Ishikawa (cell line): Measurements from ENCODE around the gene WBP11.

Source experiments
- CEBPB ChIP-seq: IDR thresholded peaks from 2 replicates; pipeline ENCODE4 v1.6.1; 2012
- CREB1 ChIP-seq: IDR thresholded peaks from 2 replicates; pipeline ENCODE4 v1.6.1; 2012; ENCODE audit warnings: low read depth
- EGR1 ChIP-seq: IDR thresholded peaks from 2 replicates; pipeline ENCODE4 v1.6.1; 2012
- EP300 ChIP-seq: IDR thresholded peaks from 2 replicates; pipeline ENCODE4 v1.6.1; 2012; ENCODE audit warnings: borderline replicate concordance
- FOXM1 ChIP-seq: IDR thresholded peaks from 2 replicates; pipeline ENCODE4 v1.6.1; 2012; ENCODE audit warnings: low read depth, borderline replicate concordance
- NFIC ChIP-seq: IDR thresholded peaks from 2 replicates; pipeline ENCODE4 v1.6.1; 2012
- RAD21 ChIP-seq: IDR thresholded peaks from 2 replicates; pipeline ENCODE4 v1.6.1; 2012; ENCODE audit warnings: low read depth
- TAF1 ChIP-seq: IDR thresholded peaks from 2 replicates; pipeline ENCODE4 v1.6.1; 2012; ENCODE audit warnings: low read depth, mild to moderate bottlenecking
- TCF12 ChIP-seq: IDR thresholded peaks from 2 replicates; pipeline ENCODE4 v1.6.1; 2012; ENCODE audit warnings: low read depth
- TEAD4 ChIP-seq: IDR thresholded peaks from 2 replicates; pipeline ENCODE4 v1.6.1; 2012
- YY1 ChIP-seq: IDR thresholded peaks from 2 replicates; pipeline ENCODE4 v1.6.1; 2012; ENCODE audit warnings: low read depth
- ZBTB7A ChIP-seq: IDR thresholded peaks from 2 replicates; pipeline ENCODE4 v1.6.1; 2012; ENCODE audit warnings: low read depth
- TF ChIP-seq, protein P1 (sequence below): IDR thresholded peaks from 2 replicates; pipeline ENCODE4 v1.6.1; 2012; ENCODE audit warnings: low read depth, mild to moderate bottlenecking
- TF ChIP-seq, protein P2 (sequence below): IDR thresholded peaks from 2 replicates; pipeline ENCODE4 v1.6.1; 2012
- TF ChIP-seq, protein P3 (sequence below): IDR thresholded peaks from 2 replicates; pipeline ENCODE4 v1.6.1; 2012

The WBP11 gene

DNA sequence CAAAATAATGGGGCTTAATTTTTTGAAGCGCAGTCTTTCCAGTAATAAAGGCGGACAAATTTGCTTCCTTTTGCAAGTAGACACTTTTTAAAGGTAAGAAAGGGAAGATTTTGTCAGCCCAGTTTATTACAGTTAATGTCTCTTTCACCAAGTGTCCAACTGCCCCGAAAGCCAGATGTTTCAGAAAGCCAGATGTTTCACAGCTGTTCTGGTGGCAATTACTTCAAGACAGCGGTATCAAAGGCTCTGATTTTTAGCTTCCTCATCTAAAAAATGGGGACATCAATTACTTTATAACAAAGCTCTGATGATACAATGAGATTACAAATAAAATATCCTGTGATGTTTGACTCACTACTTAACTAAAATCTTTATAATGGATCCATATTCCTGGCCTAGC is 1.0 kb downstream of the WBP11 start:
- TF ChIP-seq, protein P1, sequence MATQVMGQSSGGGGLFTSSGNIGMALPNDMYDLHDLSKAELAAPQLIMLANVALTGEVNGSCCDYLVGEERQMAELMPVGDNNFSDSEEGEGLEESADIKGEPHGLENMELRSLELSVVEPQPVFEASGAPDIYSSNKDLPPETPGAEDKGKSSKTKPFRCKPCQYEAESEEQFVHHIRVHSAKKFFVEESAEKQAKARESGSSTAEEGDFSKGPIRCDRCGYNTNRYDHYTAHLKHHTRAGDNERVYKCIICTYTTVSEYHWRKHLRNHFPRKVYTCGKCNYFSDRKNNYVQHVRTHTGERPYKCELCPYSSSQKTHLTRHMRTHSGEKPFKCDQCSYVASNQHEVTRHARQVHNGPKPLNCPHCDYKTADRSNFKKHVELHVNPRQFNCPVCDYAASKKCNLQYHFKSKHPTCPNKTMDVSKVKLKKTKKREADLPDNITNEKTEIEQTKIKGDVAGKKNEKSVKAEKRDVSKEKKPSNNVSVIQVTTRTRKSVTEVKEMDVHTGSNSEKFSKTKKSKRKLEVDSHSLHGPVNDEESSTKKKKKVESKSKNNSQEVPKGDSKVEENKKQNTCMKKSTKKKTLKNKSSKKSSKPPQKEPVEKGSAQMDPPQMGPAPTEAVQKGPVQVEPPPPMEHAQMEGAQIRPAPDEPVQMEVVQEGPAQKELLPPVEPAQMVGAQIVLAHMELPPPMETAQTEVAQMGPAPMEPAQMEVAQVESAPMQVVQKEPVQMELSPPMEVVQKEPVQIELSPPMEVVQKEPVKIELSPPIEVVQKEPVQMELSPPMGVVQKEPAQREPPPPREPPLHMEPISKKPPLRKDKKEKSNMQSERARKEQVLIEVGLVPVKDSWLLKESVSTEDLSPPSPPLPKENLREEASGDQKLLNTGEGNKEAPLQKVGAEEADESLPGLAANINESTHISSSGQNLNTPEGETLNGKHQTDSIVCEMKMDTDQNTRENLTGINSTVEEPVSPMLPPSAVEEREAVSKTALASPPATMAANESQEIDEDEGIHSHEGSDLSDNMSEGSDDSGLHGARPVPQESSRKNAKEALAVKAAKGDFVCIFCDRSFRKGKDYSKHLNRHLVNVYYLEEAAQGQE, result no peak
- TF ChIP-seq CEBPB (no peak), NFIC (no peak), TAF1 (no peak), RAD21 (no peak), EGR1 (no peak), TEAD4 (no peak), TCF12 (no peak), CREB1 (no peak), FOXM1 (no peak), ZBTB7A (no peak), YY1 (no peak), EP300 (no peak)
- TF ChIP-seq, protein P2, sequence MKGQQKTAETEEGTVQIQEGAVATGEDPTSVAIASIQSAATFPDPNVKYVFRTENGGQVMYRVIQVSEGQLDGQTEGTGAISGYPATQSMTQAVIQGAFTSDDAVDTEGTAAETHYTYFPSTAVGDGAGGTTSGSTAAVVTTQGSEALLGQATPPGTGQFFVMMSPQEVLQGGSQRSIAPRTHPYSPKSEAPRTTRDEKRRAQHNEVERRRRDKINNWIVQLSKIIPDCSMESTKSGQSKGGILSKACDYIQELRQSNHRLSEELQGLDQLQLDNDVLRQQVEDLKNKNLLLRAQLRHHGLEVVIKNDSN, result no peak
- TF ChIP-seq, protein P3, sequence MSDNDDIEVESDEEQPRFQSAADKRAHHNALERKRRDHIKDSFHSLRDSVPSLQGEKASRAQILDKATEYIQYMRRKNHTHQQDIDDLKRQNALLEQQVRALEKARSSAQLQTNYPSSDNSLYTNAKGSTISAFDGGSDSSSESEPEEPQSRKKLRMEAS, result no peak

DNA sequence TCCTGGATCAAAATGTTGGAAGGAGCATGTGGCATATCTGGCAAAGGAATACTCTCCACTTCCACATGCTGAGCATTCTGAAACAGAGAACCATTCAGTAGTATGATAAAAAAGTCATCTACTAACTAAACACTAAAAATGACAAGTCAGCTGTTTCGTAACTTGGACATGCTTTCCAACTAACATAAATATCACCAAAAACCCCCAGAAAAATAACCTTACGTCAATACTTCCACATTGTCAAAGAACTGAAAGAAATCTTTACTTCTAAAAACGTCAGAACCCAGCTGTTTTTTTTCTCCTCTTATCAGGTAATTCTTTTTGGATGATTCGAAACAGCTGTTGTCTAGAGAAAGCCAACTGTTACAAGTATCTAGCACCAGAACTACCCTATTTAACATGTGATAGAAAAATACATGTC is 8.2 kb downstream of the WBP11 start:
- TF ChIP-seq TAF1 (no peak), FOXM1 (no peak), ZBTB7A (no peak), TCF12 (no peak), CEBPB (no peak), NFIC (no peak), YY1 (no peak), EGR1 (no peak), EP300 (no peak), CREB1 (no peak), TEAD4 (no peak), RAD21 (no peak)
- TF ChIP-seq, protein P3, result no peak
- TF ChIP-seq, protein P2, result no peak
- TF ChIP-seq, protein P1, result no peak

DNA sequence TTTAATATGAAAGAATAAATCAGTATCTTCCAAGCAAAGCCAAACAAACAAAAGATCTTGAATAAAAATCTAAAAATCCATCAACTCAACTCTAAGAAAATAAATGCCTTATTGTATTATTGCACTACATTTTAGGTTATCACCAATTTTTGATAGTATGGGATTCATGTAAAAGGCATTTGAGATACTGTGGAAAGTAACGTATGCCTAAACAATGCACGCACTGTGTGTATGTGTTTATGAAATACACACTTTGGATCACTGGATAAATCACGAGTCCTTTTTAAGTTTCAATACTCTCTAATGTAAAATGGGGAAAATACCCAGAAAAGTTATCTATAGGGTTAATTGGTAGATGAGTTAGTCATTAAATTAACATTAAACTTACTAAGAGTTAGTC is 17.7 kb downstream of the WBP11 start:
- TF ChIP-seq NFIC (no peak), RAD21 (no peak), TAF1 (no peak), FOXM1 (no peak), ZBTB7A (no peak), TEAD4 (no peak), TCF12 (no peak), EP300 (no peak), EGR1 (no peak)

DNA sequence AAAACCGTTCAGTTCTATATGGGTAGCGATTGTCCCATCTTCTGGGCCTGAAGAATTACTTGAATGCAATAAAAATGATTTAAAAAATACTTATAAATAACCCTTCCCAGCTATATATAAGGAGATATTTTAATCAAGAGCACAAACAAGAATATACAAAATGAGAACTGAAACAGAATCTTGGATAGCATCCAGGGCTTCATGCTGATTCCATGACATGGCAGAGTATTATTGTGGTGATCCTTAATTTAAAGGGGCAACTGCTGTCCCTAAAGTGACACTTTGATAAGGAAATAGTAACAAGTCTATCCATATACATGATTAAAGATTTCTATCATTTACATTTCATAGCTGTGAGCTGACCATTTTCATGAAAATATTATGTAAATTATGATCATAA is 18.8 kb downstream of the WBP11 start:
- TF ChIP-seq TAF1 (no peak), EP300 (no peak), TCF12 (no peak), TEAD4 (no peak), NFIC (no peak), CEBPB (no peak), EGR1 (no peak), RAD21 (no peak), ZBTB7A (no peak), FOXM1 (no peak), YY1 (no peak), CREB1 (no peak)
- TF ChIP-seq, protein P1, result no peak
- TF ChIP-seq, protein P2, result no peak
- TF ChIP-seq, protein P3, result no peak
